Ishikawa (cell line): ENCODE results near the gene FAM3A.

Source experiments
- CREB1 ChIP-seq: IDR thresholded peaks from 2 replicates; pipeline ENCODE4 v1.6.1; 2012; ENCODE audit warnings: low read depth
- YY1 ChIP-seq: IDR thresholded peaks from 2 replicates; pipeline ENCODE4 v1.6.1; 2012; ENCODE audit warnings: low read depth
- TF ChIP-seq, protein P1 (sequence below): IDR thresholded peaks from 2 replicates; pipeline ENCODE4 v1.6.1; 2012; ENCODE audit warnings: low read depth, mild to moderate bottlenecking

GRCh38 chrX:154539077-154539476 lies 23.0 kb upstream of the FAM3A start:
- TF ChIP-seq CREB1 (no peak), YY1 (no peak)
- TF ChIP-seq, protein P1, sequence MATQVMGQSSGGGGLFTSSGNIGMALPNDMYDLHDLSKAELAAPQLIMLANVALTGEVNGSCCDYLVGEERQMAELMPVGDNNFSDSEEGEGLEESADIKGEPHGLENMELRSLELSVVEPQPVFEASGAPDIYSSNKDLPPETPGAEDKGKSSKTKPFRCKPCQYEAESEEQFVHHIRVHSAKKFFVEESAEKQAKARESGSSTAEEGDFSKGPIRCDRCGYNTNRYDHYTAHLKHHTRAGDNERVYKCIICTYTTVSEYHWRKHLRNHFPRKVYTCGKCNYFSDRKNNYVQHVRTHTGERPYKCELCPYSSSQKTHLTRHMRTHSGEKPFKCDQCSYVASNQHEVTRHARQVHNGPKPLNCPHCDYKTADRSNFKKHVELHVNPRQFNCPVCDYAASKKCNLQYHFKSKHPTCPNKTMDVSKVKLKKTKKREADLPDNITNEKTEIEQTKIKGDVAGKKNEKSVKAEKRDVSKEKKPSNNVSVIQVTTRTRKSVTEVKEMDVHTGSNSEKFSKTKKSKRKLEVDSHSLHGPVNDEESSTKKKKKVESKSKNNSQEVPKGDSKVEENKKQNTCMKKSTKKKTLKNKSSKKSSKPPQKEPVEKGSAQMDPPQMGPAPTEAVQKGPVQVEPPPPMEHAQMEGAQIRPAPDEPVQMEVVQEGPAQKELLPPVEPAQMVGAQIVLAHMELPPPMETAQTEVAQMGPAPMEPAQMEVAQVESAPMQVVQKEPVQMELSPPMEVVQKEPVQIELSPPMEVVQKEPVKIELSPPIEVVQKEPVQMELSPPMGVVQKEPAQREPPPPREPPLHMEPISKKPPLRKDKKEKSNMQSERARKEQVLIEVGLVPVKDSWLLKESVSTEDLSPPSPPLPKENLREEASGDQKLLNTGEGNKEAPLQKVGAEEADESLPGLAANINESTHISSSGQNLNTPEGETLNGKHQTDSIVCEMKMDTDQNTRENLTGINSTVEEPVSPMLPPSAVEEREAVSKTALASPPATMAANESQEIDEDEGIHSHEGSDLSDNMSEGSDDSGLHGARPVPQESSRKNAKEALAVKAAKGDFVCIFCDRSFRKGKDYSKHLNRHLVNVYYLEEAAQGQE, result no peak
